Measurements from ENCODE around the gene MUC5AC. TPM values are rescaled to one million over a fixed set of nuclear protein-coding genes. Genes with fewer than 3 reads are reported as not detected.

Gene MUC5AC
- total RNA-seq, 1 donor from 2014 or later, result under 0.01 TPM

- Histone ChIP-seq H3K4me1 (ENCODE audit: control insufficient read depth in 3 of 3, insufficient read depth in 3 of 3, low read length in 3 of 3) (no peaks in the 10 kb centered on the region), H3K9ac (ENCODE audit: low read depth in 1 of 3, low read length in 3 of 3) (no peak overlapping the region), H3K4me3 (ENCODE audit: low read length in 3 of 3) (no peak overlapping the region), H3K27ac (ENCODE audit: low read depth, low read length) (no peak overlapping the region), H3K9me3 (ENCODE audit: control insufficient read depth in 3 of 3, low read length in 3 of 3) (no peaks in the 10 kb centered on the region), H3K36me3 (ENCODE audit: control insufficient read depth in 3 of 3, insufficient read depth in 3 of 3, low read length in 3 of 3) (no peaks in the 10 kb centered on the region), H3K27me3 (ENCODE audit: control insufficient read depth in 3 of 3, insufficient read depth in 3 of 3, low read length in 3 of 3) (peaks cover 33 to 75% (median 60%) of the 10 kb centered on the region in 3 donors)
Measured at GRCh38 chr11:1221848-1222311, 64.1 kb downstream of the MUC5AC start.

- Histone ChIP-seq H3K27ac (ENCODE audit: low read depth, low read length) (no peak within 1 kb of the TSS), H3K4me3 (ENCODE audit: low read length in 3 of 3) (no peak within 1 kb of the TSS), H3K36me3 (ENCODE audit: control insufficient read depth in 3 of 3, insufficient read depth in 3 of 3, low read length in 3 of 3) (no peaks in the 10 kb centered on the region), H3K9ac (ENCODE audit: low read depth in 1 of 3, low read length in 3 of 3) (no peak within 1 kb of the TSS), H3K4me1 (ENCODE audit: control insufficient read depth in 3 of 3, insufficient read depth in 3 of 3, low read length in 3 of 3) (no peaks in the 10 kb centered on the region), H3K9me3 (ENCODE audit: control insufficient read depth in 3 of 3, low read length in 3 of 3) (no peaks in the 10 kb centered on the region), H3K27me3 (ENCODE audit: control insufficient read depth in 3 of 3, insufficient read depth in 3 of 3, low read length in 3 of 3) (peaks cover 33 to 76% (median 60%) of the 10 kb centered on the region in 3 donors)
Measured at GRCh38 chr11:1222491-1223345, 65.0 kb downstream of the MUC5AC start, which contains the start of gene MUC5B. Gene MUC5B, plus strand, starts transcription at chr11:1223066. Its CDS starts 58 bp downstream, at chr11:1223124.

GRCh38 chr11:1223346-1224110, 65.8 kb downstream of the MUC5AC start:
- Histone ChIP-seq H3K4me1 (ENCODE audit: control insufficient read depth in 3 of 3, insufficient read depth in 3 of 3, low read length in 3 of 3) (no peaks in the 10 kb centered on the region), H3K4me3 (ENCODE audit: low read length in 3 of 3) (no peak overlapping the region), H3K27me3 (ENCODE audit: control insufficient read depth in 3 of 3, insufficient read depth in 3 of 3, low read length in 3 of 3) (peaks cover 36 to 75% (median 63%) of the 10 kb centered on the region in 3 donors), H3K9me3 (ENCODE audit: control insufficient read depth in 3 of 3, low read length in 3 of 3) (no peaks in the 10 kb centered on the region), H3K27ac (ENCODE audit: low read depth, low read length) (no peak overlapping the region), H3K36me3 (ENCODE audit: control insufficient read depth in 3 of 3, insufficient read depth in 3 of 3, low read length in 3 of 3) (no peaks in the 10 kb centered on the region), H3K9ac (ENCODE audit: low read depth in 1 of 3, low read length in 3 of 3) (no peak overlapping the region)

- Histone ChIP-seq H3K27ac (ENCODE audit: low read depth, low read length) (no peak overlapping the region), H3K9ac (ENCODE audit: low read depth in 1 of 3, low read length in 3 of 3) (no peak overlapping the region), H3K4me3 (ENCODE audit: low read length in 3 of 3) (no peak overlapping the region), H3K36me3 (ENCODE audit: control insufficient read depth in 3 of 3, insufficient read depth in 3 of 3, low read length in 3 of 3) (no peaks in the 10 kb centered on the region), H3K9me3 (ENCODE audit: control insufficient read depth in 3 of 3, low read length in 3 of 3) (no peaks in the 10 kb centered on the region), H3K27me3 (ENCODE audit: control insufficient read depth in 3 of 3, insufficient read depth in 3 of 3, low read length in 3 of 3) (peaks cover 36 to 73% (median 61%) of the 10 kb centered on the region in 3 donors), H3K4me1 (ENCODE audit: control insufficient read depth in 3 of 3, insufficient read depth in 3 of 3, low read length in 3 of 3) (no peaks in the 10 kb centered on the region)
Measured at GRCh38 chr11:1224111-1224490, 66.3 kb downstream of the MUC5AC start.

- Histone ChIP-seq H3K36me3 (ENCODE audit: control insufficient read depth in 3 of 3, insufficient read depth in 3 of 3, low read length in 3 of 3) (no peaks in the 10 kb centered on the region), H3K9me3 (ENCODE audit: control insufficient read depth in 3 of 3, low read length in 3 of 3) (no peaks in the 10 kb centered on the region), H3K4me3 (ENCODE audit: low read length in 3 of 3) (no peak overlapping the region), H3K9ac (ENCODE audit: low read depth in 1 of 3, low read length in 3 of 3) (no peak overlapping the region), H3K27me3 (ENCODE audit: control insufficient read depth in 3 of 3, insufficient read depth in 3 of 3, low read length in 3 of 3) (peaks cover 40 to 73% (median 60%) of the 10 kb centered on the region in 3 donors), H3K4me1 (ENCODE audit: control insufficient read depth in 3 of 3, insufficient read depth in 3 of 3, low read length in 3 of 3) (no peaks in the 10 kb centered on the region), H3K27ac (ENCODE audit: low read depth, low read length) (no peak overlapping the region)
Measured at GRCh38 chr11:1224491-1225385, 67.0 kb downstream of the MUC5AC start.

GRCh38 chr11:1225386-1226225, 67.9 kb downstream of the MUC5AC start:
- Histone ChIP-seq H3K9me3 (ENCODE audit: control insufficient read depth in 3 of 3, low read length in 3 of 3) (no peaks in the 10 kb centered on the region), H3K27me3 (ENCODE audit: control insufficient read depth in 3 of 3, insufficient read depth in 3 of 3, low read length in 3 of 3) (peaks cover 47 to 71% (median 60%) of the 10 kb centered on the region in 3 donors), H3K4me1 (ENCODE audit: control insufficient read depth in 3 of 3, insufficient read depth in 3 of 3, low read length in 3 of 3) (no peaks in the 10 kb centered on the region), H3K27ac (ENCODE audit: low read depth, low read length) (no peak overlapping the region), H3K36me3 (ENCODE audit: control insufficient read depth in 3 of 3, insufficient read depth in 3 of 3, low read length in 3 of 3) (no peaks in the 10 kb centered on the region), H3K4me3 (ENCODE audit: low read length in 3 of 3) (no peak overlapping the region), H3K9ac (ENCODE audit: low read depth in 1 of 3, low read length in 3 of 3) (no peak overlapping the region)

- H3K4me1 ChIP-seq (ENCODE audit: control insufficient read depth in 3 of 3, insufficient read depth in 3 of 3, low read length in 3 of 3), result no peaks in the 10 kb centered on the region
- no peak overlapping the region for H3K27ac ChIP-seq (ENCODE audit: low read depth, low read length)
- H3K4me3 ChIP-seq (ENCODE audit: low read length in 3 of 3), result no peak overlapping the region
- peaks cover 39 to 68% (median 61%) of the 10 kb centered on the region in 3 donors for H3K27me3 ChIP-seq (ENCODE audit: control insufficient read depth in 3 of 3, insufficient read depth in 3 of 3, low read length in 3 of 3)
- no peaks in the 10 kb centered on the region for H3K9me3 ChIP-seq (ENCODE audit: control insufficient read depth in 3 of 3, low read length in 3 of 3)
- H3K9ac ChIP-seq (ENCODE audit: low read depth in 1 of 3, low read length in 3 of 3), result no peak overlapping the region
- H3K36me3 ChIP-seq (ENCODE audit: control insufficient read depth in 3 of 3, insufficient read depth in 3 of 3, low read length in 3 of 3), result no peaks in the 10 kb centered on the region
Measured at GRCh38 chr11:1226226-1226985, 68.7 kb downstream of the MUC5AC start.

GRCh38 chr11:1226986-1227550, 69.3 kb downstream of the MUC5AC start:
- no peak overlapping the region for H3K4me3 ChIP-seq (ENCODE audit: low read length in 3 of 3)
- no peaks in the 10 kb centered on the region for H3K9me3 ChIP-seq (ENCODE audit: control insufficient read depth in 3 of 3, low read length in 3 of 3)
- no peaks in the 10 kb centered on the region for H3K36me3 ChIP-seq (ENCODE audit: control insufficient read depth in 3 of 3, insufficient read depth in 3 of 3, low read length in 3 of 3)
- no peak overlapping the region for H3K9ac ChIP-seq (ENCODE audit: low read depth in 1 of 3, low read length in 3 of 3)
- H3K27me3 ChIP-seq (ENCODE audit: control insufficient read depth in 3 of 3, insufficient read depth in 3 of 3, low read length in 3 of 3), result peaks cover 33 to 63% (median 60%) of the 10 kb centered on the region in 3 donors
- no peaks in the 10 kb centered on the region for H3K4me1 ChIP-seq (ENCODE audit: control insufficient read depth in 3 of 3, insufficient read depth in 3 of 3, low read length in 3 of 3)
- no peak overlapping the region for H3K27ac ChIP-seq (ENCODE audit: low read depth, low read length)

Measured in skeletal muscle tissue (tissue), 4 donors.